RPMI7951 (cell line): Measurements from ENCODE around the gene KNDC1. TPM values are rescaled to one million over a fixed set of nuclear protein-coding genes. Genes with fewer than 3 reads are reported as not detected.

ENCODE experiments used
- DNase-seq: peaks from one replicate; pipeline ENCODE4 v3.0.0-alpha.2; 2012; ENCODE audit warnings: low read depth
- total RNA-seq: library from RNA; depleted of rRNA; stranded (reverse); fragments of >200 nt; shearing (Covaris generic); gene quantifications from 2 replicates; pipeline ENCODE4 v1.2.3, GENCODE V29; 2014; rRNA removed

KNDC1 gene
- total RNA-seq, 1 experiment from 2014 or later = not detected

DNA sequence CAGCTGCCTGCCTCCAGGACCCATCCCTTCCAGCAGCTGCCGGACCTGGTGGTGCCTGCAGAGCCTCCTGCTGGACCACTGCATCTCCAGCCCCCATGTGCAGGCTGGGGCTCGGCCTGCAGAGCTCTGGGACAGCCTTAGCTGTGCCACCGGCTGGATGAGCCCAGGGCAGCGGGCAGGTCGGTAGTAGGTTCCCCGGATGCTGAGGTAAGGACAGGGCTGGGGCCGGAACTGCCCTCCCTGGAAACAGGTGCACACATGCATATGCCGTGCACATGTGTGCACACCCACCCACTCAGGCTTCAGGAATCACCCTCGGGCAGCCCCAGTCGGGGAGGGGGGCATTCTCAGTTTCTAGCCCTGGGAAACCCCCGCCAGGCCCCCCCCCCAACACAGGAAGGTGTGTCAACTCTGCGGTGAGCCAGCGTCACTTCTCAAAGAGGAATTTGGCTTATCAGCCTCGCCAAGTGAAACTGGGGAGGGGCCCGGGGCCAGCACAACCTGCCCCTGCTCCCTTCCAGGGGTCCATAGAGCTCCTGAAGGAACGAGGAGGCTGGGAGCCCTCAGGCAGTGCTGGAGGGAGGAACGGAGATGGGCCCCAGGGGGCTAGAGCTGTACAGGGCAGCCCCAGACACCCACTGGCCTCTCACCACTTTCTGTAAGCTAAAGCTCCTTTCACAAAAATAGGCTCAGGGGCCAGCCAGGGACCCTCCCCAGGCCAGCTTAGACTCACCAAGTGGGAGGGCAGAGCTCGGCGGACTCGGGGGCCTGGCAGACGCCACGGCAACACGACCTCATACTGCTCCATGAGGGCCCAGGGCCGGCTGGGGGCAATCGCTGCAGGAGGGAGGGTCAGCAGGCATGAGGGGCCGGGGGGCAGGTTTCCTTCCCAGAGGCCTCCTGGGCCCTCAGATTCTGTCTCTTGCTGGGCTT lies 115.0 kb downstream of the KNDC1 start:
- peak; percentile 39 for DNase-seq

DNA sequence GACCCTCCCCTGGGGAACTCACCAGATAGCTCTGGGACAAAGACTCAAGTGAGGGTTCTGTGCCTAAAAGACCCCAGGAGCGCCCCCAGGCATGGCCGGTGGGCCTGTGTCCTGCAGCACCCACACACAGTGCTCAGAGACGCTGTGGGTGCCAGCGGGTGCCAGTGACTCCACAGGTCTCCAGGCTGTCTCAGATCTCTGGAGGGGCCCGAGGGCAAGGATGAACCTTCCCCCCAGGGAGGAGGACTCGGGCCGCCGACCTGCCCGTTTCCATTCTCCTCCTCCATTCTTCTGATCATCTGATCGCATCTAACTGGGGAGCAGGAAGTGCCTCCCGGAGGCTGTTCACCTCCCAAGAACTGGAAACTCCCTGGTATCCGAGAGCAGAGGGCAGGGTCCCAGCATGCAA lies 115.7 kb downstream of the KNDC1 start:
- peak; percentile 19 for DNase-seq

Other genes with a start within 250 kb of the KNDC1 start
- not detected in 2 replicates for gene CFAP46, start 217.6 kb upstream of the KNDC1 start, total RNA-seq
- gene ADGRA1, start 72.3 kb upstream of the KNDC1 start, total RNA-seq = not detected in 2 replicates
- gene UTF1, start 70.0 kb downstream of the KNDC1 start, total RNA-seq = not detected in 2 replicates
- gene VENTX, start 77.6 kb downstream of the KNDC1 start, total RNA-seq = not detected in 2 replicates
- 3.8 and 6.3 TPM in 2 replicates for gene ADAM8, start 116.6 kb downstream of the KNDC1 start, total RNA-seq
- 42.0 and 43.3 TPM in 2 replicates for gene TUBGCP2, start 148.7 kb downstream of the KNDC1 start, total RNA-seq
- 33.9 and 57.6 TPM in 2 replicates for gene ZNF511, start 148.7 kb downstream of the KNDC1 start, total RNA-seq
- not detected in 2 replicates for gene CALY, start 176.7 kb downstream of the KNDC1 start, total RNA-seq
- gene PRAP1, start 187.2 kb downstream of the KNDC1 start, total RNA-seq = not detected in 2 replicates
- 2.6 and 5.5 TPM in 2 replicates for gene FUOM, start 197.8 kb downstream of the KNDC1 start, total RNA-seq
- 91.1 and 104 TPM in 2 replicates for gene ECHS1, start 213.1 kb downstream of the KNDC1 start, total RNA-seq
- 2.8 and 4.6 TPM in 2 replicates for gene PAOX, start 219.0 kb downstream of the KNDC1 start, total RNA-seq
- 12.1 and 16.5 TPM in 2 replicates for gene MTG1, start 233.9 kb downstream of the KNDC1 start, total RNA-seq